Nephron progenitor cell (in vitro differentiated cells): ENCODE data around the gene ARG2.
A peak's percentile ranks its signal among the peaks of the same experiment; 100 is the strongest.
"Not testable (repeated sequence)": the region's sequence is repeated elsewhere in the genome, so short reads cannot be mapped to it uniquely, and the experiment has no call there.

Experiments
- DNase-seq: peaks from one replicate; pipeline ENCODE4 v3.0.0; 2021
- H3K27ac Mint-ChIP-seq: 2 replicates; pipeline ENCODE4 v1.8.0; 2021; ENCODE audit warnings: mild to moderate bottlenecking, moderate library complexity, mixed read lengths
- H3K27me3 Mint-ChIP-seq: 2 replicates; pipeline ENCODE4 v1.8.0; 2021; ENCODE audit warnings: mild to moderate bottlenecking, low read depth, mixed read lengths; ENCODE audit not compliant: poor library complexity
- H3K36me3 Mint-ChIP-seq: 2 replicates; pipeline ENCODE4 v1.8.0; 2021; ENCODE audit warnings: low read depth, mixed read lengths
- H3K4me1 Mint-ChIP-seq: 2 replicates; pipeline ENCODE4 v1.8.0; 2021; ENCODE audit warnings: mixed read lengths
- H3K4me3 Mint-ChIP-seq: 2 replicates; pipeline ENCODE4 v1.8.0; 2021; ENCODE audit warnings: mild to moderate bottlenecking, moderate library complexity, mixed read lengths
- H3K9me3 Mint-ChIP-seq: 2 replicates; pipeline ENCODE4 v1.8.0; 2021; ENCODE audit warnings: mild to moderate bottlenecking, moderate library complexity, mixed read lengths
- TF ChIP-seq, protein P1 (sequence below): fragments of 200-600 bp; sonication (generic); IDR thresholded peaks from 2 replicates; pipeline ENCODE4 v1.5.0; 2021; ENCODE audit warnings: antibody characterized with exemption

The ARG2 gene

DNA sequence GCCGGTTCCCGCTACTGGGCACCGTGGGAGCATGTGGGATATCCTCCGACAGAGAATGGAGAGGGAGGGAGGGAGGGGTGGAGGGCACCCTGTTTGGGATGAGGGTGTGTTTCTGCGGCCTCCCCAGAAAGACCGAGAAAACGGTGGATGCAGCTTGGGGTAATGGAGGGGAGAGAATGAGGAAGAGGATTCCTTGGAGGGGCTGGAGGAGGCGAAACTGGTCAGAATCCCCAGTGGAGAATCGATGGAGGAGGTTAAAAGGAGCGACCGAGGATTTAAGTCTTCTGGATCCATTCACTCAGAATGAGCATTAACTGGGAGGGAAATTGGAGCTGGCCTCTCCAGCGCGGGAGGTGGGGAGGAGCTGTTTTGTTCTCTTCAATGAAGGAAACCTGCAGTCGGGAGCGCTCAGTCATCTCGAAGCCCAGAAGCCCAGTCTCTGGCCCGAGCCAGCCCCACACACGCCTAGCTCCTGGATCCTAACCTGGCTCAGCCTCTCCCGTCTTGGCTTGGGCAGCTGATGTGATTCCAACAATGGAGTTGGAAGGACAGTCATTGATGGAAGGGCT, 581 bp downstream of the ARG2 start:
- DNase-seq, result peak; percentile 38

DNA sequence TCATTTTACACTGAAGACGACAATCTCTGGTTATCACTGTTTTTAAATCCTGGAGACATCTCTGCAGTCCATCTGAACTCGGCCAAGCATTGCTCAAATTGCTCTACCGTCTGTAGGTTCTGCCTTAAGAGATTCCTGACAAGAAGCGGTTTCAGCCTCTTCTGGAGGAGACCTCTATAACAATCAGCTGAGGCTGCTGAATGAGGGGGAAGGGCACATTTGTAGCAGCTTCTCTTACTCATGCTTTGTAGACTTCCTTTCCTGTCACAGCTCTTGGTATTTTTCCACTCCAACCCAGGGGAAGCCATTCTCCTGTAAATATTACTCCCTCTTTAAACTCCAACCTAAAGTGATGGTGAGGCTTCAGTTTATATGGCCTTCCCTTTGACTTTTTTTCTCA, 3.0 kb downstream of the ARG2 start:
- peak overlapping the region; percentile 23 for H3K4me3 Mint-ChIP-seq
- peak; percentile 10 for DNase-seq

More for the DNA sequence above, 581 bp downstream of the ARG2 start:
- Mint-ChIP-seq H3K9me3 (peaks cover 7% of the 10 kb centered on the region), H3K27me3 (peaks cover 12% of the 10 kb centered on the region), H3K4me1 (peaks cover 40% of the 10 kb centered on the region), H3K36me3 (peaks cover 17% of the 10 kb centered on the region), H3K4me3 (peak overlapping the region; percentile 93), H3K27ac (peak overlapping the region; percentile 66)
- TF ChIP-seq, protein P1, sequence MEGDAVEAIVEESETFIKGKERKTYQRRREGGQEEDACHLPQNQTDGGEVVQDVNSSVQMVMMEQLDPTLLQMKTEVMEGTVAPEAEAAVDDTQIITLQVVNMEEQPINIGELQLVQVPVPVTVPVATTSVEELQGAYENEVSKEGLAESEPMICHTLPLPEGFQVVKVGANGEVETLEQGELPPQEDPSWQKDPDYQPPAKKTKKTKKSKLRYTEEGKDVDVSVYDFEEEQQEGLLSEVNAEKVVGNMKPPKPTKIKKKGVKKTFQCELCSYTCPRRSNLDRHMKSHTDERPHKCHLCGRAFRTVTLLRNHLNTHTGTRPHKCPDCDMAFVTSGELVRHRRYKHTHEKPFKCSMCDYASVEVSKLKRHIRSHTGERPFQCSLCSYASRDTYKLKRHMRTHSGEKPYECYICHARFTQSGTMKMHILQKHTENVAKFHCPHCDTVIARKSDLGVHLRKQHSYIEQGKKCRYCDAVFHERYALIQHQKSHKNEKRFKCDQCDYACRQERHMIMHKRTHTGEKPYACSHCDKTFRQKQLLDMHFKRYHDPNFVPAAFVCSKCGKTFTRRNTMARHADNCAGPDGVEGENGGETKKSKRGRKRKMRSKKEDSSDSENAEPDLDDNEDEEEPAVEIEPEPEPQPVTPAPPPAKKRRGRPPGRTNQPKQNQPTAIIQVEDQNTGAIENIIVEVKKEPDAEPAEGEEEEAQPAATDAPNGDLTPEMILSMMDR, result no peak

DNA sequence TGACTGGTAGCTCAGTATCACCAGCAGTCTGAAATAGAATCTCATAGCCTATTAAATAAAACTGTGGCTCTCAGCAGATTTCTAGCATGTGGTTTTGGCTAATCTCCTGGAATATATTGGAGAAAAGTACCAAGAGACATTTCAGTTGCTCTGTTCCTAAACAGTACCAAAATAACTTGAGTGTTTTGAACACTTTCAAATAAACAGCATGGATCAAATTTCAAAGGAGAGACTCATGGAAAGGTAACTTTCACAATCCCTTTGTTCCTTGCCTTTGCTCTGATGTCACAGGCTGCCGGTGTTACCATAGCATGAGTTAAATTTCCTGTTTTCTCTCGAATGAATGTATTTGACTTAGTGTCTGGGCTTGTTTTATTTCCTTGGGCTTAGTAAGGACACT, 3.4 kb downstream of the ARG2 start:
- Mint-ChIP-seq H3K4me1 (peaks cover 40% of the 10 kb centered on the region), H3K4me3 (peak overlapping the region; percentile 23), H3K27me3 (peaks cover 6% of the 10 kb centered on the region), H3K9me3 (peaks cover 7% of the 10 kb centered on the region), H3K27ac (peak overlapping the region; percentile 70), H3K36me3 (peaks cover 23% of the 10 kb centered on the region)
- TF ChIP-seq, protein P1, result no peak
- no peak for DNase-seq

More for the DNA sequence above, 3.0 kb downstream of the ARG2 start:
- Mint-ChIP-seq H3K36me3 (peaks cover 23% of the 10 kb centered on the region), H3K27ac (peak overlapping the region; percentile 70), H3K9me3 (peaks cover 7% of the 10 kb centered on the region), H3K4me1 (peaks cover 40% of the 10 kb centered on the region), H3K27me3 (peaks cover 6% of the 10 kb centered on the region)
- TF ChIP-seq, protein P1, result no peak

DNA sequence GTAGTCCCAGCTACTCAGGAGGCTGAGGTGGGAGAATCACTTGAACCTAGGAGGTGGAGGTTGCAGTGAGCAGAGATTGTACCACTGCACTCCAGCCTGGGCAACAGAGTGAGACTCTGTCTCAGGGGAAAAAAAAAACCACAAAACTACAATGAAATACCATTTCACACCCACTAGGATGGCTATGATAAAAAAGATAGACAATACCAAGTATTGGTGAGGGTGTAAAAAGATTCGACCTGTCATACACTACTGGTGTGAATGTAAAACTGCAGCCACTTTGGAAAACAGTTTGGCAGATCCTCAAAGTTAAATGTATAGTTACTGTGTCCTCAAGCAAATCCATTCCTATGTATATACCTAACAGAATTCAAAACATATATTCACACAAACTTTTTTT, 6.4 kb downstream of the ARG2 start:
- H3K4me3 Mint-ChIP-seq, result not testable (repeated sequence)

DNA sequence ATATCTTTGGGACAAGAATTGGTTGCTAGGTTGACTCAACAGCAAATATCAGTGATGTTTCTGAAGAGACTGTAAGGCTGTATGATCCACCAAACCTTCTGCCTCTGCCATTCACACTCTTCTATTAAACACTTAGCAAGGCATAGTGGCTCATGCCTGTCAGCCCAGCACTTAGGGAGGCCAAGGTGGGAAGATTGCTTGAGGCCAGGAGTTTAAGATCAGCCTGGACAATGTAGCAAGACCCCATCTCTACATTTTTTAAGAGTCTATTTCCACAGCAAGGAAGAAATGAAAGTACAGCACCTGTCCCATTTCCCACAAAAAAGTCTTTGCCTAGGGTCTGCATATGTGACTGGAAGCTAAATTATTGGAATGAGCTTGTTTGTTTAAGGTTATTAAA, 7.8 kb downstream of the ARG2 start:
- H3K27ac Mint-ChIP-seq, result no peak overlapping the region
- no peak overlapping the region for H3K4me3 Mint-ChIP-seq
- H3K4me1 Mint-ChIP-seq, result peaks cover 15% of the 10 kb centered on the region
- H3K36me3 Mint-ChIP-seq, result peaks cover 41% of the 10 kb centered on the region
- TF ChIP-seq, protein P1, result no peak
- H3K9me3 Mint-ChIP-seq, result peaks cover 7% of the 10 kb centered on the region
- DNase-seq, result no peak
- H3K27me3 Mint-ChIP-seq, result peaks cover 2% of the 10 kb centered on the region

More for the DNA sequence above, 6.4 kb downstream of the ARG2 start:
- not testable (repeated sequence) for H3K27me3 Mint-ChIP-seq, DNase-seq, H3K27ac Mint-ChIP-seq, H3K9me3 Mint-ChIP-seq
- peaks cover 22% of the 10 kb centered on the region for H3K4me1 Mint-ChIP-seq
- H3K36me3 Mint-ChIP-seq, result peaks cover 32% of the 10 kb centered on the region

DNA sequence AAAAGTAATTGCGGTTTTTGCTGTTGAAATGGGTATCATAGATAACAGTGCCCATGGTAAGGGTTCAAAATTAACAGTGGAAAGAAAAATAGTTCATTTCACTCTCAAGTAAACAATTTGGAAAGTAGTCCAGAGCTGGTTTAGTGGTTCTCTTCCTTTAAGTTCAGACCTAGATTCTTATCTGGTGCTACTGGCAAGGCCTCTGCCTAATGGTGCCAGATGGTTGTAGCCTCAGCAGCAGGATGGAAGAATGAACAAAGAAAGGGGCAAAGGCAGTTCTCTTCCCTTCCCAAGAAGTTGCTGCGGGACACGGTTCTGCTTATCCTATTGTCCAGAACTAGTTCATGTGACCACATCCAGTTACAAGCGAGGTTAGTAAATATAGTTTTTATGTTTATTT, 10.5 kb downstream of the ARG2 start:
- no peak for DNase-seq
- Mint-ChIP-seq H3K9me3 (no peaks in the 10 kb centered on the region), H3K4me1 (peaks cover 5% of the 10 kb centered on the region), H3K4me3 (no peak overlapping the region), H3K27ac (no peak overlapping the region), H3K27me3 (peaks cover 6% of the 10 kb centered on the region), H3K36me3 (peaks cover 42% of the 10 kb centered on the region)
- TF ChIP-seq, protein P1, result no peak
